ENCODE measurements around the gene CTIF. TPM values are rescaled to one million over a fixed set of nuclear protein-coding genes. Genes with fewer than 3 reads are reported as not detected.

Gene CTIF
- total RNA-seq, 5 donors from 2014 or later (not counting 1 experiment from before 2014, with no cell fraction given), result 3.2 to 6.7 (median 4.7) TPM

- Histone ChIP-seq H3K36me3 (ENCODE audit: control insufficient read depth in 2 of 2, extremely low read depth in 1 of 2, insufficient read depth in 1 of 2, low read length in 1 of 2) (no peaks in the 10 kb centered on the region), H3K27me3 (replicated peaks in 1 of 2; ENCODE audit: control insufficient read depth in 2 of 2, extremely low read depth in 1 of 2, insufficient read depth in 2 of 2, low read length in 1 of 2) (no peaks in the 10 kb centered on the region), H3K9me3 (no peaks in the 10 kb centered on the region), H3K4me3 (ENCODE audit: control insufficient read depth in 1 of 2, extremely low read depth in 1 of 2, low read length in 1 of 2) (no peak overlapping the region), H3K27ac (ENCODE audit: low read length) (no peak overlapping the region), H3K4me1 (ENCODE audit: control insufficient read depth in 1 of 2, extremely low read depth in 1 of 2, insufficient read depth in 2 of 2, low read length in 2 of 2) (peaks cover 31 to 53% of the 10 kb centered on the region in 2 experiments)
- POLR2A ChIA-PET, result no interaction called here
- WGBS (ENCODE audit: insufficient coverage), result 98% methylated on average over 7 of the region's 11 CpGs
- ATAC-seq (replicated peaks in 1 of 4), result no peak
- Mint-ChIP-seq H3K9me3 (no peaks in the 10 kb centered on the region), H3K36me3 (no peaks in the 10 kb centered on the region), H3K4me3 (no peak overlapping the region), H3K4me1 (peaks cover 48 to 52% (median 49%) of the 10 kb centered on the region in 3 donors), H3K27me3 (no peaks in the 10 kb centered on the region), H3K27ac (no peak overlapping the region)
- CTCF ChIA-PET, result no interaction called here
- peak in 1 of 35 experiments; percentile 31 for DNase-seq
Measured at GRCh38 chr18:48854780-48855179, 315.9 kb downstream of the CTIF start.

GRCh38 chr18:48855422-48856377 lies 316.9 kb downstream of the CTIF start:
- no peaks in the 10 kb centered on the region for H3K36me3 Mint-ChIP-seq
- peak in 1 of 35 experiments; percentile 17 for DNase-seq
- no peak overlapping the region for H3K27ac ChIP-seq (ENCODE audit: low read length)
- POLR2A ChIA-PET, result no interaction called here
- H3K4me1 ChIP-seq (ENCODE audit: control insufficient read depth in 1 of 2, extremely low read depth in 1 of 2, insufficient read depth in 2 of 2, low read length in 2 of 2), result peaks cover 30 to 50% of the 10 kb centered on the region in 2 experiments
- H3K9me3 ChIP-seq, result no peaks in the 10 kb centered on the region
- H3K4me3 Mint-ChIP-seq, result no peak overlapping the region
- no peaks in the 10 kb centered on the region for H3K27me3 ChIP-seq (replicated peaks in 1 of 2; ENCODE audit: control insufficient read depth in 2 of 2, extremely low read depth in 1 of 2, insufficient read depth in 2 of 2, low read length in 1 of 2)
- H3K27ac Mint-ChIP-seq, result no peak overlapping the region
- no peak for ATAC-seq (replicated peaks in 1 of 4)
- no peak overlapping the region for H3K4me3 ChIP-seq (ENCODE audit: control insufficient read depth in 1 of 2, extremely low read depth in 1 of 2, low read length in 1 of 2)
- WGBS (ENCODE audit: insufficient coverage), result 79% methylated on average over 13 of the region's 18 CpGs
- no peaks in the 10 kb centered on the region for H3K9me3 Mint-ChIP-seq
- no peaks in the 10 kb centered on the region for H3K27me3 Mint-ChIP-seq
- no peaks in the 10 kb centered on the region for H3K36me3 ChIP-seq (ENCODE audit: control insufficient read depth in 2 of 2, extremely low read depth in 1 of 2, insufficient read depth in 1 of 2, low read length in 1 of 2)
- H3K4me1 Mint-ChIP-seq, result peaks cover 45 to 52% (median 46%) of the 10 kb centered on the region in 3 donors
- CTCF ChIA-PET, result no interaction called here

GRCh38 chr18:48857023-48857694 lies 318.3 kb downstream of the CTIF start:
- Mint-ChIP-seq H3K4me3 (no peak overlapping the region), H3K9me3 (no peaks in the 10 kb centered on the region), H3K36me3 (no peaks in the 10 kb centered on the region), H3K27me3 (no peaks in the 10 kb centered on the region), H3K27ac (no peak overlapping the region), H3K4me1 (peaks cover 36 to 43% (median 40%) of the 10 kb centered on the region in 3 donors)
- H3K27me3 ChIP-seq (replicated peaks in 1 of 2; ENCODE audit: control insufficient read depth in 2 of 2, extremely low read depth in 1 of 2, insufficient read depth in 2 of 2, low read length in 1 of 2), result no peaks in the 10 kb centered on the region
- ChIA-PET CTCF (interaction anchor here in 1 of 2 donors (0.6 kb wide), 1 partner anchor 594 kb away, joined by 3 read pairs; no protein-coding TSS in a partner anchor), POLR2A (no interaction called here)
- H3K36me3 ChIP-seq (ENCODE audit: control insufficient read depth in 2 of 2, extremely low read depth in 1 of 2, insufficient read depth in 1 of 2, low read length in 1 of 2), result no peaks in the 10 kb centered on the region
- WGBS (ENCODE audit: insufficient coverage), result 93% methylated on average over 10 of the region's 14 CpGs
- ATAC-seq (replicated peaks in 1 of 4) (no peak), DNase-seq (no peak)
- H3K4me3 ChIP-seq (ENCODE audit: control insufficient read depth in 1 of 2, extremely low read depth in 1 of 2, low read length in 1 of 2), result no peak overlapping the region
- no peak overlapping the region for H3K27ac ChIP-seq (ENCODE audit: low read length)
- no peaks in the 10 kb centered on the region for H3K9me3 ChIP-seq
- peaks cover 19 to 35% of the 10 kb centered on the region in 2 experiments for H3K4me1 ChIP-seq (ENCODE audit: control insufficient read depth in 1 of 2, extremely low read depth in 1 of 2, insufficient read depth in 2 of 2, low read length in 2 of 2)

- ATAC-seq (replicated peaks in 1 of 4), result no peak
- peaks cover 5 to 21% of the 10 kb centered on the region in 2 experiments for H3K4me1 ChIP-seq (ENCODE audit: control insufficient read depth in 1 of 2, extremely low read depth in 1 of 2, insufficient read depth in 2 of 2, low read length in 2 of 2)
- H3K9me3 ChIP-seq, result no peaks in the 10 kb centered on the region
- H3K27ac ChIP-seq (ENCODE audit: low read length), result no peak overlapping the region
- ChIA-PET CTCF (interaction anchor here in 1 of 2 donors (0.6 kb wide), 1 partner anchor 18 kb away, joined by 4 read pairs; no protein-coding TSS in a partner anchor), POLR2A (interaction anchor here in 1 of 2 donors (0.7 kb wide), 1 partner anchor 10 kb away, joined by 4 read pairs; no protein-coding TSS in a partner anchor)
- Mint-ChIP-seq H3K9me3 (no peaks in the 10 kb centered on the region), H3K4me1 (peaks cover 22 to 28% (median 25%) of the 10 kb centered on the region in 3 donors), H3K4me3 (no peak overlapping the region), H3K27me3 (no peaks in the 10 kb centered on the region), H3K27ac (no peak overlapping the region), H3K36me3 (no peaks in the 10 kb centered on the region)
- WGBS (ENCODE audit: insufficient coverage), result 100% methylated on average over 2 of the region's 4 CpGs
- DNase-seq, result no peak
- no peak overlapping the region for H3K4me3 ChIP-seq (ENCODE audit: control insufficient read depth in 1 of 2, extremely low read depth in 1 of 2, low read length in 1 of 2)
- H3K36me3 ChIP-seq (ENCODE audit: control insufficient read depth in 2 of 2, extremely low read depth in 1 of 2, insufficient read depth in 1 of 2, low read length in 1 of 2), result no peaks in the 10 kb centered on the region
- H3K27me3 ChIP-seq (replicated peaks in 1 of 2; ENCODE audit: control insufficient read depth in 2 of 2, extremely low read depth in 1 of 2, insufficient read depth in 2 of 2, low read length in 1 of 2), result no peaks in the 10 kb centered on the region
Measured at GRCh38 chr18:48858676-48859075, 319.8 kb downstream of the CTIF start.

GRCh38 chr18:48859311-48860268 lies 320.8 kb downstream of the CTIF start:
- no peak overlapping the region for H3K27ac Mint-ChIP-seq
- CTCF ChIA-PET, result no interaction called here
- WGBS (ENCODE audit: insufficient coverage), result 97% methylated on average over 36 of the region's 43 CpGs

More at GRCh38 chr18:48859311-48860268, 320.8 kb downstream of the CTIF start:
- H3K27ac ChIP-seq (ENCODE audit: low read length), result no peak overlapping the region
- Mint-ChIP-seq H3K27me3 (no peaks in the 10 kb centered on the region), H3K9me3 (no peaks in the 10 kb centered on the region), H3K4me1 (peaks cover 15 to 21% (median 20%) of the 10 kb centered on the region in 3 donors), H3K36me3 (no peaks in the 10 kb centered on the region), H3K4me3 (no peak overlapping the region)
- no peaks in the 10 kb centered on the region for H3K9me3 ChIP-seq
- H3K36me3 ChIP-seq (ENCODE audit: control insufficient read depth in 2 of 2, extremely low read depth in 1 of 2, insufficient read depth in 1 of 2, low read length in 1 of 2), result no peaks in the 10 kb centered on the region
- peaks cover 3 to 13% of the 10 kb centered on the region in 2 experiments for H3K4me1 ChIP-seq (ENCODE audit: control insufficient read depth in 1 of 2, extremely low read depth in 1 of 2, insufficient read depth in 2 of 2, low read length in 2 of 2)
- ATAC-seq (replicated peaks in 1 of 4), result no peak
- no peak for DNase-seq
- POLR2A ChIA-PET, result interaction anchor here (0.5 to 0.7 kb wide), 3 partner anchors 10 to 95 kb away, joined by 4 to 10 read pairs (median 6); no protein-coding TSS in a partner anchor
- H3K4me3 ChIP-seq (ENCODE audit: control insufficient read depth in 1 of 2, extremely low read depth in 1 of 2, low read length in 1 of 2), result no peak overlapping the region
- no peaks in the 10 kb centered on the region for H3K27me3 ChIP-seq (replicated peaks in 1 of 2; ENCODE audit: control insufficient read depth in 2 of 2, extremely low read depth in 1 of 2, insufficient read depth in 2 of 2, low read length in 1 of 2)

Data from T-cell (primary cell).